HUES6 (cell line): ENCODE results near the gene TBC1D22A.
"Not testable (repeated sequence)": the region's sequence is repeated elsewhere in the genome, so short reads cannot be mapped to it uniquely, and the experiment has no call there.

Source experiments
- H3K27ac ChIP-seq: 2 replicates; pipeline ENCODE4 v1.7.0; 2013; ENCODE audit warnings: low read depth, mild to moderate bottlenecking, low read length, inconsistent platforms
- H3K27me3 ChIP-seq: 2 replicates; pipeline ENCODE4 v1.6.1; 2013; ENCODE audit warnings: low read length; ENCODE audit not compliant: control insufficient read depth, insufficient read depth
- H3K36me3 ChIP-seq: 2 replicates; pipeline ENCODE4 v1.6.1; 2013; ENCODE audit warnings: low read length; ENCODE audit not compliant: control insufficient read depth, insufficient read depth
- H3K4me1 ChIP-seq: 2 replicates; pipeline ENCODE4 v1.6.1; 2013; ENCODE audit warnings: low read length; ENCODE audit not compliant: control insufficient read depth, insufficient read depth
- H3K4me3 ChIP-seq: 2 replicates; pipeline ENCODE4 v1.5.1; 2013; ENCODE audit warnings: low read depth, low read length
- H3K9ac ChIP-seq: one replicate; pipeline ENCODE4 v1.6.1; 2013; ENCODE audit warnings: mild to moderate bottlenecking, low read length
- H3K9me3 ChIP-seq: 2 replicates; pipeline ENCODE4 v1.6.1; 2013; ENCODE audit warnings: low read depth, low read length; ENCODE audit not compliant: control insufficient read depth, insufficient read depth

TBC1D22A gene

DNA sequence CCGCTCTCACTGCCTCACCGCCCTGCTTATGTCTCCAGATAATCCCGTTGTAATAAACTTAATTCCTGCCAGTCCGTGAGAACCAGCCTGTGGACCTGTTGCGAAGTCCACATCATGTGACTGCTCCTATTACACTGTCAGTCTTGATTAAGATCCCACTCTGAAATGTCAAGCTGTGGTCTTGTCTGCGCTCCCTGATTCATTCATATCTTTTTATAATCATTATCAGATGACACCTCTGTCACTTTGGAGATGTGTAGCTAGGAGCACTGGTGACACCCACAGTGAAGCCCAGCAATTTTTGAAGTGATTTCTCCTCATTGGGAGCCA is 377.3 kb downstream of the TBC1D22A start:
- Histone ChIP-seq H3K4me3 (no peak overlapping the region), H3K9me3 (no peaks in the 10 kb centered on the region), H3K36me3 (no peaks in the 10 kb centered on the region), H3K27ac (no peak overlapping the region), H3K9ac (no peak overlapping the region), H3K4me1 (no peaks in the 10 kb centered on the region), H3K27me3 (no peaks in the 10 kb centered on the region)

DNA sequence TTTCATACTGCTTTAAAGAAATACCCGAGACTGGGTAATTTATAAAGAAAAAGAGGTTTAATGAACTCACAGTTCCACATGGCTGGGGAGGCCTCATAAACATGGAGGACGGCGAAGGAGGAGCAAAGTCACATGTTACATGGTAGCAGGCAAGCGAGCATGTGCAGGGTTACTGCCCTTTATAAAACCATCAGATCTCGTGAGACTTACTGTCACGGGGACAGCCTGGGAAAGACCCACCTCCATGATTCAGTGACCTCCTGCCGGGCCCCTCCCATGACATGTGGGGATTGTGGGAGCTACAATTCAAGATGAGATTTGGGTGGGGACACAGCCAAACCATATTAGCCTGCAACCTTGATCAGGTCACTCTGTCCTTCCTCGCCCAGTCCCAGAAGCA is 378.5 kb downstream of the TBC1D22A start:
- not testable (repeated sequence) for H3K4me3 ChIP-seq, H3K9me3 ChIP-seq, H3K27ac ChIP-seq, H3K36me3 ChIP-seq, H3K9ac ChIP-seq, H3K27me3 ChIP-seq, H3K4me1 ChIP-seq

GRCh38 chr22:47142427-47143046 is 380.1 kb downstream of the TBC1D22A start:
- Histone ChIP-seq H3K4me3 (no peak overlapping the region), H3K27me3 (no peaks in the 10 kb centered on the region), H3K36me3 (no peaks in the 10 kb centered on the region), H3K4me1 (no peaks in the 10 kb centered on the region), H3K27ac (no peak overlapping the region), H3K9ac (no peak overlapping the region), H3K9me3 (no peaks in the 10 kb centered on the region)

GRCh38 chr22:47143249-47143938 is 380.9 kb downstream of the TBC1D22A start:
- Histone ChIP-seq H3K9me3 (no peaks in the 10 kb centered on the region), H3K27ac (no peak overlapping the region), H3K36me3 (no peaks in the 10 kb centered on the region), H3K27me3 (no peaks in the 10 kb centered on the region), H3K9ac (no peak overlapping the region), H3K4me3 (no peak overlapping the region), H3K4me1 (no peaks in the 10 kb centered on the region)

DNA sequence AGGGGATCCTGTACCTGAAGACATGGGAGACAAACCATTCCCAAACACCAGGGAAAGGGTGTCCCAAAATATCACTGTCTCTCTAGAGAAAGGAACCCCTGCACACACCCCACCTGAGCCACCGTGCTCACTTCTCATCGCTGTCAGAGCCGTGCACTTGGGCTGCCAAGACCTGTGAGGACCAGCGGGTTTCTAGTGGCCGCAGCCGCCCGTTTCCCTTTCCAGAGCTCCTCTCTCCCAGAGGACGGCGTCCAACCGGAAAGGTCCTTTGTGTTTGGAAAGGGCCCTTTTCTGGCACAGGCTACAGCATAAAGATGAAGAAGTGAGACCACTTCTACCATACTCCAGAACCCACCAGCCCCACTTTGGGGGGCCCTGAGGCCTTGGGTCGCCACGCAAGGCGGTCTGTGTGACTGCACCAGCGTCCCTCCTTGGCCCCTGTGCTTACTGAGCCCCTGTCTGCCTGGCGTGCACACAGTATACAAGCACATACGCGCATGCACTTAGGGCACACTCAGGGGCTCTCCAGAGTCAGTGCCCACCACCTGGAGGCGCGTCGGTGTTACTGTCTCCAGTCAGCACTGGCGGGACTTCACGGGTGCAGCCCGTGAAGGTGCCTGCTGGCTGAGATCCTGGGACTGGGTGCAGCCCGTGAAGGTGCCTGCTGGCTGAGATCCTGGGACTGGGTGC is 381.8 kb downstream of the TBC1D22A start:
- Histone ChIP-seq H3K36me3 (no peaks in the 10 kb centered on the region), H3K27ac (no peak overlapping the region), H3K4me3 (no peak overlapping the region), H3K27me3 (no peaks in the 10 kb centered on the region), H3K4me1 (no peaks in the 10 kb centered on the region), H3K9me3 (no peaks in the 10 kb centered on the region), H3K9ac (no peak overlapping the region)

GRCh38 chr22:47144791-47145425 is 382.5 kb downstream of the TBC1D22A start:
- Histone ChIP-seq H3K4me3 (no peak overlapping the region), H3K27me3 (no peaks in the 10 kb centered on the region), H3K9ac (no peak overlapping the region), H3K4me1 (no peaks in the 10 kb centered on the region), H3K27ac (no peak overlapping the region), H3K9me3 (no peaks in the 10 kb centered on the region), H3K36me3 (no peaks in the 10 kb centered on the region)

- Histone ChIP-seq H3K4me1 (no peaks in the 10 kb centered on the region), H3K27ac (no peak overlapping the region)
Observed at GRCh38 chr22:47145883-47146282, 383.4 kb downstream of the TBC1D22A start.

GRCh38 chr22:47146391-47146790 is 383.9 kb downstream of the TBC1D22A start:
- Histone ChIP-seq H3K9me3 (no peaks in the 10 kb centered on the region), H3K36me3 (no peaks in the 10 kb centered on the region), H3K9ac (no peak overlapping the region), H3K4me1 (peaks cover 2% of the 10 kb centered on the region; the same call in 1 of the 2 replicates), H3K4me3 (no peak overlapping the region), H3K27me3 (no peaks in the 10 kb centered on the region), H3K27ac (no peak overlapping the region)

More at GRCh38 chr22:47145883-47146282, 383.4 kb downstream of the TBC1D22A start:
- no peaks in the 10 kb centered on the region for H3K27me3 ChIP-seq
- H3K4me3 ChIP-seq = no peak overlapping the region
- no peaks in the 10 kb centered on the region for H3K36me3 ChIP-seq
- no peaks in the 10 kb centered on the region for H3K9me3 ChIP-seq
- no peak overlapping the region for H3K9ac ChIP-seq

- Histone ChIP-seq H3K9me3 (no peaks in the 10 kb centered on the region), H3K27ac (no peak overlapping the region), H3K9ac (no peak overlapping the region), H3K4me3 (no peak overlapping the region), H3K27me3 (no peaks in the 10 kb centered on the region), H3K36me3 (no peaks in the 10 kb centered on the region), H3K4me1 (peaks cover 4% of the 10 kb centered on the region; the same call in 1 of the 2 replicates)
Observed at GRCh38 chr22:47146941-47147340, 384.5 kb downstream of the TBC1D22A start.

GRCh38 chr22:47147572-47147971 is 385.1 kb downstream of the TBC1D22A start:
- no peaks in the 10 kb centered on the region for H3K36me3 ChIP-seq
- peaks cover 4% of the 10 kb centered on the region; the same call in 1 of the 2 replicates for H3K4me1 ChIP-seq
- H3K4me3 ChIP-seq = no peak overlapping the region
- H3K27me3 ChIP-seq = no peaks in the 10 kb centered on the region
- no peak overlapping the region for H3K9ac ChIP-seq
- no peak overlapping the region for H3K27ac ChIP-seq
- H3K9me3 ChIP-seq = no peaks in the 10 kb centered on the region

DNA sequence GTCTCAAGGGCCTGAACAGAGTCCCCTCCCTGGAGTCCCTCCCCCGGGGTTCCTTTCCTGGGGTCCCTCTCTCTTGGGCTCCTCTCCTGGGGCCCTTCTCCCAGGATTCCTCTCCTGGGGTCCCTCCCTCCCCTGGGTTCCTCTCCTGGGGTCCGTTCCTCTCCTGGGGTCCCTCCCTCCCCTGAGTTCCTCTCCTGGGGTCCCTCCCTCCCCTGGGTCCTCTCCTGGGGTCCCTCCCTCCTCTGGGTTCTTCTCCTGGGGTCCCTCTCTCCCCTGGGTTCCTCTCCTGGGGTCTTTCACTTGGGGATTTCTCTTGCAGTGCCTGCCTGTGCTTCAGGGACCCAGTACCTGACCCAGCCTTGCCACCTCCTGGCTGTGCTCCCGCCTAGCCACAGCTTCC is 386.1 kb downstream of the TBC1D22A start:
- H3K36me3 ChIP-seq = no peaks in the 10 kb centered on the region
- no peak overlapping the region for H3K27ac ChIP-seq
- H3K9ac ChIP-seq = no peak overlapping the region
- peaks cover 4% of the 10 kb centered on the region; the same call in 1 of the 2 replicates for H3K4me1 ChIP-seq
- no peak overlapping the region for H3K4me3 ChIP-seq
- no peaks in the 10 kb centered on the region for H3K27me3 ChIP-seq
- H3K9me3 ChIP-seq = no peaks in the 10 kb centered on the region
